Measurements from ENCODE around the gene PACRG. TPM values are rescaled to one million over a fixed set of nuclear protein-coding genes. Genes with fewer than 3 reads are reported as not detected.

Gene PACRG
- total RNA-seq, 6 donors from 2014 or later: 0.52 to 15.3 (median 3.1) TPM

- TF ChIP-seq POLR2A (IDR thresholded peaks at IDR 0.05) (no peak), EP300 (IDR thresholded peaks at IDR 0.05) (no peak), POLR2AphosphoS5 (IDR thresholded peaks at IDR 0.05) (no peak), CTCF (IDR thresholded peaks at IDR 0.05) (no peak)
- H3K27ac ChIP-seq: no peak overlapping the region
- no peaks in the 10 kb centered on the region for H3K27me3 ChIP-seq
- WGBS, 2 donors: 82 to 85% methylated on average over 13 of the region's 13 CpGs
- no peaks in the 10 kb centered on the region for H3K36me3 ChIP-seq
- no peaks in the 10 kb centered on the region for H3K9me3 ChIP-seq
- peaks cover 4 to 15% (median 9%) of the 10 kb centered on the region in 4 donors for H3K4me1 ChIP-seq
- no peak overlapping the region for H3K4me3 ChIP-seq
- peak; percentile 21 to 49 for ATAC-seq (ENCODE audit: low FRiP score in 2 of 2)
- DNase-seq: peak in 1 of 2 donors; percentile 53
Measured at GRCh38 chr6:163263998-163264661, 536.4 kb downstream of the PACRG start.

GRCh38 chr6:163264662-163265035 lies 536.9 kb downstream of the PACRG start:
- ATAC-seq (ENCODE audit: low FRiP score in 2 of 2): no peak
- no peaks in the 10 kb centered on the region for H3K9me3 ChIP-seq
- DNase-seq: no peak
- no peak overlapping the region for H3K4me3 ChIP-seq
- H3K4me1 ChIP-seq: peaks cover 4 to 15% (median 9%) of the 10 kb centered on the region in 4 donors
- H3K27me3 ChIP-seq: no peaks in the 10 kb centered on the region
- no peaks in the 10 kb centered on the region for H3K36me3 ChIP-seq
- 73 to 78% methylated on average over 6 of the region's 6 CpGs for WGBS, 2 donors
- TF ChIP-seq EP300 (IDR thresholded peaks at IDR 0.05) (no peak), POLR2AphosphoS5 (IDR thresholded peaks at IDR 0.05) (no peak), CTCF (IDR thresholded peaks at IDR 0.05) (no peak), POLR2A (IDR thresholded peaks at IDR 0.05) (no peak)
- H3K27ac ChIP-seq: no peak overlapping the region

- ATAC-seq (ENCODE audit: low FRiP score in 2 of 2): no peak
- no peak overlapping the region for H3K4me3 ChIP-seq
- H3K4me1 ChIP-seq: no peaks in the 10 kb centered on the region
- TF ChIP-seq POLR2AphosphoS5 (IDR thresholded peaks at IDR 0.05) (no peak), CTCF (IDR thresholded peaks at IDR 0.05) (no peak), POLR2A (IDR thresholded peaks at IDR 0.05) (no peak), EP300 (IDR thresholded peaks at IDR 0.05) (no peak)
- H3K27ac ChIP-seq: no peak overlapping the region
- 40 to 56% methylated on average over 1 of the region's 1 CpG for WGBS, 2 donors
- no peaks in the 10 kb centered on the region for H3K9me3 ChIP-seq
- DNase-seq: no peak
- no peaks in the 10 kb centered on the region for H3K27me3 ChIP-seq
- H3K36me3 ChIP-seq: no peaks in the 10 kb centered on the region
Measured at GRCh38 chr6:163281634-163282033, 553.9 kb downstream of the PACRG start.

GRCh38 chr6:163282672-163283071 lies 554.9 kb downstream of the PACRG start:
- TF ChIP-seq POLR2A (IDR thresholded peaks at IDR 0.05) (no peak), POLR2AphosphoS5 (IDR thresholded peaks at IDR 0.05) (no peak)

GRCh38 chr6:163284151-163284550 lies 556.4 kb downstream of the PACRG start:
- no peak overlapping the region for H3K4me3 ChIP-seq
- no peaks in the 10 kb centered on the region for H3K9me3 ChIP-seq
- H3K36me3 ChIP-seq: no peaks in the 10 kb centered on the region
- TF ChIP-seq CTCF (IDR thresholded peaks at IDR 0.05): no peak
- TF ChIP-seq POLR2AphosphoS5 (IDR thresholded peaks at IDR 0.05): no peak
- no peak for TF ChIP-seq EP300 (IDR thresholded peaks at IDR 0.05)
- TF ChIP-seq POLR2A (IDR thresholded peaks at IDR 0.05): no peak
- H3K27ac ChIP-seq: no peak overlapping the region
- H3K4me1 ChIP-seq: no peaks in the 10 kb centered on the region
- no peak for DNase-seq
- 72 to 88% methylated on average over 5 of the region's 5 CpGs for WGBS, 2 donors
- H3K27me3 ChIP-seq: no peaks in the 10 kb centered on the region
- no peak for ATAC-seq (ENCODE audit: low FRiP score in 2 of 2)

More at GRCh38 chr6:163282672-163283071, 554.9 kb downstream of the PACRG start:
- Histone ChIP-seq H3K4me3 (no peak overlapping the region), H3K27me3 (no peaks in the 10 kb centered on the region), H3K9me3 (no peaks in the 10 kb centered on the region), H3K4me1 (no peaks in the 10 kb centered on the region), H3K36me3 (no peaks in the 10 kb centered on the region), H3K27ac (no peak overlapping the region)
- no peak for DNase-seq
- ATAC-seq (ENCODE audit: low FRiP score in 2 of 2): no peak

All from upper lobe of left lung (tissue), 6 donors.